ENCODE data around the gene COG5. TPM values are rescaled to one million over a fixed set of nuclear protein-coding genes. Genes with fewer than 3 reads are reported as not detected.
A peak's percentile ranks its signal among the peaks of the same experiment; 100 is the strongest.

Gene COG5
- total and polyA plus RNA-seq, 9 of the 15 experiments (the other 6 are each of a cell fraction or from before 2014, with no cell fraction given), result 15.3 to 75.1 (median 56.4) TPM

DNA sequence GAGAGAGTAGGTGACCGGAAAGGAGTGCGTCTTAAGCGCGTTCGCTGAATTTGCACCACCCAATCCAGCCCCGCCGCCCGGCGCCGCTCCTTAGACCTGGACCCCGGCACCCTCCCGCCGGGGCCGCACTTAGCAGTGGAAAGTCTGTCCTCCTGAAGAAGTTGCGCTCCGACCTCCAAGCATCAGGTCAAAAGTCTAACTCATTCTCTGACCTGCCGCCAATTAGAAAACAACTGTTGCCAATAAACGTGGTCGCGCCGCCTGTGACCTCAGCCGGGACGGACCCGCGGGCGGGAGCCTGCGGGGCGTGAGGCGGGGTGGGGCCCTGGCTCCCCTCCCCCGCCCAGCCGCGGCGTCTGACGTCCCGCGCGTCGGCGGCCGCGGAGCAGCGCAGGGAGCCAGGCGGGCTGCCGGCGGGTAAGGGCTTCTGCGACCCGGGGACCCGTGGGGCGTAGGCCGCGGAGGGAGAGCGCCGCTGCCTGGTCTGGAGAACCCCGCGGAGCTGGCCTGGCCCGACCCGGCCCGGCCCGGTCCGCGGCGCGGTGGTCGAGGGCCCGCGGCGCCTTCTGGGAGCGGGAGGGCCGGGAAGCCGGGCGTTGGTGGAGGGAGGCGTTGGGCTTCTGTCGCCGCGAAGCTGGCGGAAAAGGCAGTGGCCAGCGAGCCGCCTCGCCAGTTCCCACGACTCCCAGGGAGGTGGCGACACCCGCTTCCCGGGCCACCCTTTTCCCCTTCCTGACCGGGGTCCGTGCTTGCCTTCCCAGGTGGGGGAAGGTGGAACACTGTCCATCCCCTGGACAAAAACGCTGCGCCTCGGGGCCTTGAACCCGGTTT is 16.4 kb upstream of the COG5 start, which contains the start of gene BCAP29 (continued):
- TF ChIP-seq, protein P1, sequence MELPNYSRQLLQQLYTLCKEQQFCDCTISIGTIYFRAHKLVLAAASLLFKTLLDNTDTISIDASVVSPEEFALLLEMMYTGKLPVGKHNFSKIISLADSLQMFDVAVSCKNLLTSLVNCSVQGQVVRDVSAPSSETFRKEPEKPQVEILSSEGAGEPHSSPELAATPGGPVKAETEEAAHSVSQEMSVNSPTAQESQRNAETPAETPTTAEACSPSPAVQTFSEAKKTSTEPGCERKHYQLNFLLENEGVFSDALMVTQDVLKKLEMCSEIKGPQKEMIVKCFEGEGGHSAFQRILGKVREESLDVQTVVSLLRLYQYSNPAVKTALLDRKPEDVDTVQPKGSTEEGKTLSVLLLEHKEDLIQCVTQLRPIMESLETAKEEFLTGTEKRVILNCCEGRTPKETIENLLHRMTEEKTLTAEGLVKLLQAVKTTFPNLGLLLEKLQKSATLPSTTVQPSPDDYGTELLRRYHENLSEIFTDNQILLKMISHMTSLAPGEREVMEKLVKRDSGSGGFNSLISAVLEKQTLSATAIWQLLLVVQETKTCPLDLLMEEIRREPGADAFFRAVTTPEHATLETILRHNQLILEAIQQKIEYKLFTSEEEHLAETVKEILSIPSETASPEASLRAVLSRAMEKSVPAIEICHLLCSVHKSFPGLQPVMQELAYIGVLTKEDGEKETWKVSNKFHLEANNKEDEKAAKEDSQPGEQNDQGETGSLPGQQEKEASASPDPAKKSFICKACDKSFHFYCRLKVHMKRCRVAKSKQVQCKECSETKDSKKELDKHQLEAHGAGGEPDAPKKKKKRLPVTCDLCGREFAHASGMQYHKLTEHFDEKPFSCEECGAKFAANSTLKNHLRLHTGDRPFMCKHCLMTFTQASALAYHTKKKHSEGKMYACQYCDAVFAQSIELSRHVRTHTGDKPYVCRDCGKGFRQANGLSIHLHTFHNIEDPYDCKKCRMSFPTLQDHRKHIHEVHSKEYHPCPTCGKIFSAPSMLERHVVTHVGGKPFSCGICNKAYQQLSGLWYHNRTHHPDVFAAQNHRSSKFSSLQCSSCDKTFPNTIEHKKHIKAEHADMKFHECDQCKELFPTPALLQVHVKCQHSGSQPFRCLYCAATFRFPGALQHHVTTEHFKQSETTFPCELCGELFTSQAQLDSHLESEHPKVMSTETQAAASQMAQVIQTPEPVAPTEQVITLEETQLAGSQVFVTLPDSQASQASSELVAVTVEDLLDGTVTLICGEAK (IDR thresholded peaks at IDR 0.05), result peak; percentile 73
- TF ChIP-seq, protein P1 (CRISPR knock-in tag; IDR thresholded peaks at IDR 0.05), result no peak
- TF ChIP-seq ZNF584 (CRISPR knock-in tag; IDR thresholded peaks at IDR 0.05; ENCODE audit: low read depth) (peak; percentile 44; the same call in 1 of the 2 replicates), TCF3 (CRISPR knock-in tag; IDR thresholded peaks at IDR 0.05) (peak; percentile 51; the same call in 1 of the 2 replicates)
- TF ChIP-seq, protein P2, sequence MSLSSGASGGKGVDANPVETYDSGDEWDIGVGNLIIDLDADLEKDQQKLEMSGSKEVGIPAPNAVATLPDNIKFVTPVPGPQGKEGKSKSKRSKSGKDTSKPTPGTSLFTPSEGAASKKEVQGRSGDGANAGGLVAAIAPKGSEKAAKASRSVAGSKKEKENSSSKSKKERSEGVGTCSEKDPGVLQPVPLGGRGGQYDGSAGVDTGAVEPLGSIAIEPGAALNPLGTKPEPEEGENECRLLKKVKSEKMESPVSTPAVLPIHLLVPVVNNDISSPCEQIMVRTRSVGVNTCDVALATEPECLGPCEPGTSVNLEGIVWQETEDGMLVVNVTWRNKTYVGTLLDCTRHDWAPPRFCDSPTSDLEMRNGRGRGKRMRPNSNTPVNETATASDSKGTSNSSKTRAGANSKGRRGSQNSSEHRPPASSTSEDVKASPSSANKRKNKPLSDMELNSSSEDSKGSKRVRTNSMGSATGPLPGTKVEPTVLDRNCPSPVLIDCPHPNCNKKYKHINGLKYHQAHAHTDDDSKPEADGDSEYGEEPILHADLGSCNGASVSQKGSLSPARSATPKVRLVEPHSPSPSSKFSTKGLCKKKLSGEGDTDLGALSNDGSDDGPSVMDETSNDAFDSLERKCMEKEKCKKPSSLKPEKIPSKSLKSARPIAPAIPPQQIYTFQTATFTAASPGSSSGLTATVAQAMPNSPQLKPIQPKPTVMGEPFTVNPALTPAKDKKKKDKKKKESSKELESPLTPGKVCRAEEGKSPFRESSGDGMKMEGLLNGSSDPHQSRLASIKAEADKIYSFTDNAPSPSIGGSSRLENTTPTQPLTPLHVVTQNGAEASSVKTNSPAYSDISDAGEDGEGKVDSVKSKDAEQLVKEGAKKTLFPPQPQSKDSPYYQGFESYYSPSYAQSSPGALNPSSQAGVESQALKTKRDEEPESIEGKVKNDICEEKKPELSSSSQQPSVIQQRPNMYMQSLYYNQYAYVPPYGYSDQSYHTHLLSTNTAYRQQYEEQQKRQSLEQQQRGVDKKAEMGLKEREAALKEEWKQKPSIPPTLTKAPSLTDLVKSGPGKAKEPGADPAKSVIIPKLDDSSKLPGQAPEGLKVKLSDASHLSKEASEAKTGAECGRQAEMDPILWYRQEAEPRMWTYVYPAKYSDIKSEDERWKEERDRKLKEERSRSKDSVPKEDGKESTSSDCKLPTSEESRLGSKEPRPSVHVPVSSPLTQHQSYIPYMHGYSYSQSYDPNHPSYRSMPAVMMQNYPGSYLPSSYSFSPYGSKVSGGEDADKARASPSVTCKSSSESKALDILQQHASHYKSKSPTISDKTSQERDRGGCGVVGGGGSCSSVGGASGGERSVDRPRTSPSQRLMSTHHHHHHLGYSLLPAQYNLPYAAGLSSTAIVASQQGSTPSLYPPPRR (CRISPR knock-in tag; IDR thresholded peaks at IDR 0.05; ENCODE audit: borderline replicate concordance), result peak; percentile 94
- TF ChIP-seq, protein P3, sequence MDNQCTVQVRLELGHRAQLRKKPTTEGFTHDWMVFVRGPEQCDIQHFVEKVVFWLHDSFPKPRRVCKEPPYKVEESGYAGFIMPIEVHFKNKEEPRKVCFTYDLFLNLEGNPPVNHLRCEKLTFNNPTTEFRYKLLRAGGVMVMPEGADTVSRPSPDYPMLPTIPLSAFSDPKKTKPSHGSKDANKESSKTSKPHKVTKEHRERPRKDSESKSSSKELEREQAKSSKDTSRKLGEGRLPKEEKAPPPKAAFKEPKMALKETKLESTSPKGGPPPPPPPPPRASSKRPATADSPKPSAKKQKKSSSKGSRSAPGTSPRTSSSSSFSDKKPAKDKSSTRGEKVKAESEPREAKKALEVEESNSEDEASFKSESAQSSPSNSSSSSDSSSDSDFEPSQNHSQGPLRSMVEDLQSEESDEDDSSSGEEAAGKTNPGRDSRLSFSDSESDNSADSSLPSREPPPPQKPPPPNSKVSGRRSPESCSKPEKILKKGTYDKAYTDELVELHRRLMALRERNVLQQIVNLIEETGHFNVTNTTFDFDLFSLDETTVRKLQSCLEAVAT (IDR thresholded peaks at IDR 0.05), result peak; percentile 35 to 76; a peak in 3 of 4 replicates
- TF ChIP-seq, protein P4, sequence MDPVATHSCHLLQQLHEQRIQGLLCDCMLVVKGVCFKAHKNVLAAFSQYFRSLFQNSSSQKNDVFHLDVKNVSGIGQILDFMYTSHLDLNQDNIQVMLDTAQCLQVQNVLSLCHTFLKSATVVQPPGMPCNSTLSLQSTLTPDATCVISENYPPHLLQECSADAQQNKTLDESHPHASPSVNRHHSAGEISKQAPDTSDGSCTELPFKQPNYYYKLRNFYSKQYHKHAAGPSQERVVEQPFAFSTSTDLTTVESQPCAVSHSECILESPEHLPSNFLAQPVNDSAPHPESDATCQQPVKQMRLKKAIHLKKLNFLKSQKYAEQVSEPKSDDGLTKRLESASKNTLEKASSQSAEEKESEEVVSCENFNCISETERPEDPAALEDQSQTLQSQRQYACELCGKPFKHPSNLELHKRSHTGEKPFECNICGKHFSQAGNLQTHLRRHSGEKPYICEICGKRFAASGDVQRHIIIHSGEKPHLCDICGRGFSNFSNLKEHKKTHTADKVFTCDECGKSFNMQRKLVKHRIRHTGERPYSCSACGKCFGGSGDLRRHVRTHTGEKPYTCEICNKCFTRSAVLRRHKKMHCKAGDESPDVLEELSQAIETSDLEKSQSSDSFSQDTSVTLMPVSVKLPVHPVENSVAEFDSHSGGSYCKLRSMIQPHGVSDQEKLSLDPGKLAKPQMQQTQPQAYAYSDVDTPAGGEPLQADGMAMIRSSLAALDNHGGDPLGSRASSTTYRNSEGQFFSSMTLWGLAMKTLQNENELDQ (CRISPR knock-in tag; IDR thresholded peaks at IDR 0.05; ENCODE audit: borderline replicate concordance), result no peak
